ENCODE data around the gene MPPED2.

DNA sequence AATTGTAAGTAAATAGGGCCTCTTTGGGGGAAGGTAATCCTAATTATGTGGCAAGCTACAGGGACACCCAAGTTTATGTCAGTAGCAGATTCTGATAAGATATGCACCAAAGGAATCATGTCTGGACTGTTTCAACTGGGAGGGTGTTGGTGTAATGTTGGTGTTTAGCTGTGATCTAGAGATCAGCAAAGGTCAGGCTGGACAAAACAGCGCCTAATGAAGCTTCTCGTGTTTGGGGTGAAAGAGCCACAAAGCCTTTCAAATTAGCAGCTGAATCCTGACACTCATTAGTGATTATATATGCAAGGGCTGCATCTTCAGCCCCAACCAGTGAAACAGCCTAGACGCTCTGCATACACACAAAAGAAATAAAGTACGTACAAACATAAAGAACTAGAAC is 106.3 kb downstream of the MPPED2 start:
- TF ChIP-seq CTCF (IDR thresholded peaks at IDR 0.05) (no peak), POLR2AphosphoS5 (IDR thresholded peaks at IDR 0.05) (no peak)

Measured in esophagus muscularis mucosa (tissue), 3 donors.